ENCODE measurements around the gene SLC44A5.
"Not testable (repeated sequence)": the region's sequence is repeated elsewhere in the genome, so short reads cannot be mapped to it uniquely, and the experiment has no call there.

Gene SLC44A5

GRCh38 chr1:75611014-75611413 lies at the start of gene SLC44A5:
SLC44A5 (minus strand) TSS chr1:75611114; CDS start chr1:75541447, 69,667 bp downstream.
- TF ChIP-seq EZH2 (IDR thresholded peaks at IDR 0.05; ENCODE audit: borderline replicate concordance, low read depth, low read length, severe bottlenecking) (no peak), CTCF (IDR thresholded peaks at IDR 0.05; ENCODE audit: borderline replicate concordance, extremely low read depth, low read length, poor library complexity, severe bottlenecking) (no peak)
- Histone ChIP-seq H3K36me3 (ENCODE audit: insufficient read depth, low read length) (no peaks in the 10 kb centered on the region), H3K4me2 (ENCODE audit: insufficient read depth, low read length) (no peak within 1 kb of the TSS), H3K27me3 (ENCODE audit: insufficient read depth, low read length, poor library complexity) (peaks cover 23% of the 10 kb centered on the region), H3K4me3 (ENCODE audit: low read depth in 1 of 2, low read length in 2 of 2) (no peak within 1 kb of the TSS), H2AFZ (ENCODE audit: low read depth, low read length) (no peak within 1 kb of the TSS), H3K9ac (ENCODE audit: low read depth, low read length) (no peak within 1 kb of the TSS), H4K20me1 (ENCODE audit: insufficient read depth, low read length) (no peaks in the 10 kb centered on the region), H3K9me3 (ENCODE audit: insufficient read depth, low read length, severe bottlenecking) (no peaks in the 10 kb centered on the region), H3K4me1 (ENCODE audit: insufficient read depth, low read length) (peaks cover 15% of the 10 kb centered on the region), H3K27ac (ENCODE audit: low read length) (no peak within 1 kb of the TSS), H3K79me2 (ENCODE audit: insufficient read depth, low read length) (no peaks in the 10 kb centered on the region)
- ATAC-seq (ENCODE audit: insufficient read depth, low read depth) = no peak
- DNase-seq = no peak

- no peak overlapping the region for H3K4me2 ChIP-seq (ENCODE audit: insufficient read depth, low read length)
- H4K20me1 ChIP-seq (ENCODE audit: insufficient read depth, low read length) = no peaks in the 10 kb centered on the region
- no peaks in the 10 kb centered on the region for H3K27me3 ChIP-seq (ENCODE audit: insufficient read depth, low read length, poor library complexity)
- H3K4me3 ChIP-seq (ENCODE audit: low read depth in 1 of 2, low read length in 2 of 2) = no peak overlapping the region
- TF ChIP-seq CTCF (IDR thresholded peaks at IDR 0.05; ENCODE audit: borderline replicate concordance, extremely low read depth, low read length, poor library complexity, severe bottlenecking) = no peak
- no peak for TF ChIP-seq EZH2 (IDR thresholded peaks at IDR 0.05; ENCODE audit: borderline replicate concordance, low read depth, low read length, severe bottlenecking)
- H3K4me1 ChIP-seq (ENCODE audit: insufficient read depth, low read length) = no peaks in the 10 kb centered on the region
- H2AFZ ChIP-seq (ENCODE audit: low read depth, low read length) = no peak overlapping the region
- H3K79me2 ChIP-seq (ENCODE audit: insufficient read depth, low read length) = no peaks in the 10 kb centered on the region
- no peak overlapping the region for H3K9ac ChIP-seq (ENCODE audit: low read depth, low read length)
- ATAC-seq (ENCODE audit: insufficient read depth, low read depth) = no peak
- H3K27ac ChIP-seq (ENCODE audit: low read length) = no peak overlapping the region
- no peak for DNase-seq
- H3K9me3 ChIP-seq (ENCODE audit: insufficient read depth, low read length, severe bottlenecking) = no peaks in the 10 kb centered on the region
- no peaks in the 10 kb centered on the region for H3K36me3 ChIP-seq (ENCODE audit: insufficient read depth, low read length)
Observed at GRCh38 chr1:75655931-75656330, 45.0 kb upstream of the SLC44A5 start.

DNA sequence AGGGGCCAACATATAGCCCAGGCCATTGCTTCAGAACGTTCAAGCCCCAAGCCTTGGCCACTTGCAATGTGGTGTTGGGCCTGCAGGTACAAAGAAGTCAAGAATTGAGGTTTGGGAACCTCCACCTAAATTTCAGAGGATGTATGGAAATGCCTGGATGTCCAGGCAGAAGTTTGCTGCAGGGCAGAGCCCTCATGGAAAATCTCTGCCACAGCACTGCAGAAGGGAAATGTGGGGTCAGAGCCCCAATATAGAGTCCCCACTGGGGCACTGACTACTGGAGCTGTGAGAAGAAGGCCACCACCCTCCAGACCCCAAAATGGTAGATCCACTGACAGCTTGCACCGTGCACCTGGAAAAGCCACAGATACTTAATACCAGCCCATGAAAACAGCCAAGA lies 36.3 kb upstream of the SLC44A5 start:
- not testable (repeated sequence) for H3K27ac ChIP-seq (ENCODE audit: low read length); H3K4me1 ChIP-seq (ENCODE audit: insufficient read depth, low read length); H4K20me1 ChIP-seq (ENCODE audit: insufficient read depth, low read length); H3K4me2 ChIP-seq (ENCODE audit: insufficient read depth, low read length); H3K36me3 ChIP-seq (ENCODE audit: insufficient read depth, low read length); H3K79me2 ChIP-seq (ENCODE audit: insufficient read depth, low read length); H2AFZ ChIP-seq (ENCODE audit: low read depth, low read length); H3K4me3 ChIP-seq (ENCODE audit: low read depth in 1 of 2, low read length in 2 of 2); H3K9ac ChIP-seq (ENCODE audit: low read depth, low read length); H3K27me3 ChIP-seq (ENCODE audit: insufficient read depth, low read length, poor library complexity); DNase-seq; ATAC-seq (ENCODE audit: insufficient read depth, low read depth); H3K9me3 ChIP-seq (ENCODE audit: insufficient read depth, low read length, severe bottlenecking)

- H2AFZ ChIP-seq (ENCODE audit: low read depth, low read length); H3K4me3 ChIP-seq (ENCODE audit: low read depth in 1 of 2, low read length in 2 of 2); H3K9ac ChIP-seq (ENCODE audit: low read depth, low read length); H3K27ac ChIP-seq (ENCODE audit: low read length); DNase-seq; H3K79me2 ChIP-seq (ENCODE audit: insufficient read depth, low read length); H3K4me2 ChIP-seq (ENCODE audit: insufficient read depth, low read length); H3K4me1 ChIP-seq (ENCODE audit: insufficient read depth, low read length); H3K9me3 ChIP-seq (ENCODE audit: insufficient read depth, low read length, severe bottlenecking); H3K36me3 ChIP-seq (ENCODE audit: insufficient read depth, low read length); H4K20me1 ChIP-seq (ENCODE audit: insufficient read depth, low read length); ATAC-seq (ENCODE audit: insufficient read depth, low read depth); H3K27me3 ChIP-seq (ENCODE audit: insufficient read depth, low read length, poor library complexity): not testable (repeated sequence)
Observed at GRCh38 chr1:75645153-75645552, 34.2 kb upstream of the SLC44A5 start.
